Posterior cingulate gyrus (tissue), 11 donors: Measurements from ENCODE around the gene CDH4.

Experiments used
- DNase-seq, 10 donors: peaks; one replicate each; pipeline versions ENCODE4 v3.0.0 to v3.0.0-alpha.2; 2020 to 2021; ENCODE audit warnings: mixed read lengths in 3 of 10
- intact Hi-C: fragments of 100-400 bp; cut with DNase I; formaldehyde crosslinking; loops from one replicate; pipeline ENCODE4 v1.15.1; 2023

Gene CDH4

DNA sequence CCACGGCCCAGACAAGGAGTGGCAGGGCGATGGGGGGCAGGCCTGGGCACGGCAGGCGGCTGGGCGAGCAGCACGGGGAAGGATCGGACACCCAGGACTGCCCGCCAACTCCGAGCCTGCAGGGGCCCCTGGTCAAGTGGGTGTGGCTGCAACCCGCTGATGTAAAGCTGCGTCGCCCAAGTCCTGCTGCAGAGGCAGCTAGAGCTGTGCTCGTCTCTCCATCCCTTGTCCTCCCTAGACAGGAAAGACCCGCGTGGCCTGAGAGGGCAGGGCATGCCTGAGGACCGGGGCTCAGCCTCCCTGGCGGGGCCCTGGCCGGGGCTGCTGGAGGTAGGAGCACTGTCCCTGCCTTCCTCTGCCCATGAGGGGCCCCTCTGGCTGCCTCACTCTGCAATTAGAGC, 281.2 kb downstream of the CDH4 start:
- DNase-seq, result peak in 3 of 10 donors; percentile 64 to 71 (median 67)
- intact Hi-C loops, result no loop called here

DNA sequence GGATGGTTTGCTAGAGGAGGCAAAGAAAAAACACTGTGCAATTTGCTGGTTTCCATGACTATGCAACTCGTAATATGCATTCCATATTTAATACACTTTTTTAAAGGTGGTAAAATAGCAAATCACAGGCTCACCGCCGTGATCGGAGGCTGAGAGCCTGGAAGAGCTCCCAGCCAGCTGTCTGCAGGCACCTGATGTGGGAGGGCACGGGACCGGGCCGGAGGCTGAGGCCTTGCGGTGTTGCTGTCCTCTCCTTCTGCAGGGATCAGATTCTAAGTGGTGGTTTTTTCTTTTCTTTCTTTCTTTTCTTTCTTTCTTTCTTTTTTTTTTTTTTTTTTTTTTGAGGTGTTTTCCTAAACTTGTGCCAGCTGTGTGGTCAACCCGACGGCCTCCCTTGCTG, 282.3 kb downstream of the CDH4 start:
- peak in 2 of 10 donors; percentile 51 to 70 for DNase-seq
- intact Hi-C loops, result no loop called here

DNA sequence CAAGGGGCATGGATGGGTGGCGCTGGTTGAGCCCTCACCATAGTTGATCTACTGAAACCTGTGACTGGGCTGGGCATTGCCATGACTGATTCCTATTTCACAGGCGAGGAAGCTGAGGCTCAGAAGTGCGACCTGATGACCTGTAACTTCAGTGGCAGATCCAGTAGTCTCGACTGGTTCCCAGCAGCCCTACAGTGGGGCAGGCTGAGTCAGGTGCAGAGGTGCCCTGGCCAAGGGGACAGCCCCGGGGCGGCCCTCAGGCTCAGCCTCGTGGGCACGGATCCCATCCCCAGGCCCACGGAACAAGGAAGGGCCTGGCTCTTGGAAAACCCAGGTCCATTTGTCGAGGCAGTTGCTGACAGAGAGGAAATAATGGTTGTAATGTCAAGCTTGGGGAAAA, 283.0 kb downstream of the CDH4 start:
- intact Hi-C loops, result no loop called here
- peak in 3 of 10 donors; percentile 27 to 61 (median 46) for DNase-seq

DNA sequence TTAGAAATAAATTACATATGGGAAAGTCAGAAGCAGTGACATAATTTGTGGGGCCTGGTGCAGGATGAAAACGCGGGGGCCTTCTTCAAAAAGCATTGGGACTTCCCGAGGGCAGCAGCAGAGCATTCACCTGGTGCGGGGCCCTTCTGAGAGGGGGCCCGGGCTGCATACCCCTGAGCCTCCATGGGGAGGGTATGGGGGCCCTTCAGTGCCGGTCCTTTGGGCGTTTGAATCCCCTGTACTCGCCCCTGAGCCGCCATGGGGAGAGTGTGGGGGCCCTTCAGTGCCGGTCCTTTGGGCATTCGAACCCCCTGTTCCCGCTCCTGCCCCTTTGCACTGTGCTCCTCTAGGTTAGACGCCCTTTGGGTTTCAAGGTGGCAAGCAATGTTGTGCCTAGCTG, 283.5 kb downstream of the CDH4 start:
- DNase-seq, result peak in 3 of 10 donors; percentile 53 to 61 (median 55)
- intact Hi-C loops, result no loop called here

DNA sequence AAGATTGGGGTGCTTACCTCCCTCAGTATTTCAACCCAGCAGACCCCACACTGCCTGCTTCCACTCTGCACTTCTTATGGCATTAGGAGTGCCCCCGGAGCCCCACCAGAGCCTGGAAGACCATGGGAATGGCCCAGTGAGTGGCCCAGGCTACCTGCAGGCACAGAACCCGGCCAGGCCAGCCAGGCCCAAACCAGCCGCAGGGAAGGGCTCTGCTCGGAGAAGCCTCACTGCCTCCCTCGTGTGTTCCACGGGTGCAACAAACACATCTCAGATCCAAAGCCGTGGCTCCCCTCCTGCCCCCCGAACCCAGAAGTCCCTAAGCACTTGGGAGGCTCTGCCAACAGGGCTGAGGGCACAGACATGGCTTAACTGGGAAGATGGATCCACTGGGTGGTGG, 283.9 kb downstream of the CDH4 start:
- DNase-seq, result peak in 3 of 10 donors; percentile 50 to 72 (median 52)
- intact Hi-C loops, result no loop called here

DNA sequence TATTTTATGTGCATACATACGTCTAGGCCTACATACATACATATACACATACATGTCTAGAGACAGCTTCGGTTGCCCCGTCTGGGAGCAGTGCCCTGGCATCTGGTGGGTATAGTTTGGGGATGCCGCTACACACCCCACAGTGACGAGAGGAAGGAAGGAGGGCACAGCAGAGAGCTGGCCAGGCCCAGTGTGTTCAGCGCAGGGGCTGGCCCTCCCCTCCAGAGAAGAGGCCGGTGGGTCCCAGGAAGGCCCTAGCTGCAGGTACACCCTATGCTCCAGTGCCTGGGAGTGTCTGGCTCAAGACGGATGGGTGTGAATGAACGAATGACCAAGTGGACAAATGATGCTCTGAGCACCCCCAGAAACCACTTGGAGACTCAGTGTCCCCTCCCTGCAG, 284.6 kb downstream of the CDH4 start:
- peak in 3 of 10 donors; percentile 24 to 55 (median 42) for DNase-seq
- intact Hi-C loops, result no loop called here

DNA sequence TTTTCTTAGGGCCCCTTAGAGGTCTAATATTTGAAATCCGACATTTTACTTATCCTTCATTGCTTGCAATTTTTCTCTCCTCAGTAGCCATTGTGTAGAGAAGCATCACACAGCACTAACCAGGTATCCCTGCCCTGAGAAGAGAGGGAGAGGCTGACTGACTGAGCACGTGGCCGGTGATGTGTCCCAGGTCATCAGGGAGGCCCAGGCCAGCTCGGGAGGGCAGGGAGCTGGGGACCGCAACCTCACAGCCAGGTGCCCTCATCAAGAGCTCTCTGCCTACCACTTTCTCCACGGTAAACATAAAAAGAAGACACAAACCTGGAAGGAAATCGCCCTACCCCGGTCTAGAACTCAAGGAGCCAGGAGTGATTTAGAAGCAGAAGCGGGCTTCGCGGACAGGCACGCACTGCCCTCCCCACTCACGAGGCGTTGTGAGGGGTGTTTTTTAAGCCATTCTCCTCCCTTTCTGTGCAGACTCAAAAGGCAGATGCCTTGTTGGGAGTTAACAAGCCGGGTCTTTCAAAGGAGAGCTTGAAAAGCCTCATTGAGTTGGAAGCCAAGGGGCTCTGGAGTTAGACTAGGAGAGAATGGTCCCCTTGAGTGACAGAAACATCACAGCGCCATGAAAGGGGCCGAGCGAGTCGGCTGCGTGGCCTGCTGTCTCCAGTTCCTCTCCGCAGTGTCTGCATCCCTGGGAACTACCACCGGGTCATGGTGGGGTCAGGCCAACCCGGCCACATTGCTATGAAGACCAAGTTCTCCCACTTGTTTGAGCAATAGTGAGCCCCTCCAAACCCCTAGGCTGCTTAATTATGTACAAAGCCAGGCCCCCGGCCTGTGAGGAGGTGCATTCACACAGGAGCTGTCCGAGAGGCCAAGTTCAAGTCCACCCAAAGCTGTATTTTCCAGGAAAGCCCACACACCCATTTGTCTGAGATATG, 285.4 kb downstream of the CDH4 start:
- DNase-seq, result peak in 3 of 10 donors; percentile 30 to 51 (median 45)
- intact Hi-C loops, result no loop called here

DNA sequence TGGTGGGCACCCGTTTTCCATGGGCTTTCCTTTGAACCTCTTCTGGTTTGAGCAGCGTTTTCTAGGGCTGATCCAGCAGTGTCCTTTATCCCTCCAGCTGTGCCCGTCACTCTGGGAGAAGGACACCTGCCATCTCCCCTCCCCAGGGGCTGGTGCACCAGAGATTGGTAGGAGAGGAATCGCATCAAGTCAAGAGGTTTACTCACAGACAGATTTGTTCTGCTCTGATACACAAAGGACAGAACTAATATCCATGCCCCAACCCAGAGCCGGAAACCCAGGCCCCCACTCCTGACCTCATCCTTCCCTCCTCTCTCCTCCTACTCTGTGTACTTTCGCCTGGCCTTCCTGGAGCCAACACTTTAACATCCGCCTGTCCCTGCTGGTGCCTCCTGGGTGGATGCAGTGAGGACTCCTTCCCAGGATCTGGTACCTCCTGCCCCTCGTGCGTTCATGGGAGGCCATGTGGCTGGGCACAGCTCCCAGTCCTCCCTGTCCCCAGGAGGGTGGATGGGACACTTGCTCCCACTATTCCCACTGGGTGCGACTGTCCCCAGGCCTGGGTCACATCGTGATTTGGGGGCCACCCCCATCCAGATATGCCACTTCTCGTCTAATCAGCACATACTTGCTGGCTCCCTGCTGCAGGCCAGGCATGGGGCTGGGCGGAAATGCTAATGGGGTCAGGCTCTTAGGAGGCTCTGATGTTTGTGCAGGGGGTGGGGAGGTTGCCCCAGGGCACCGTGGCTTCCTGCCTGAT, 286.3 kb downstream of the CDH4 start:
- DNase-seq, result peak in 3 of 10 donors; percentile 54 to 71 (median 67)
- intact Hi-C loops, result no loop called here

DNA sequence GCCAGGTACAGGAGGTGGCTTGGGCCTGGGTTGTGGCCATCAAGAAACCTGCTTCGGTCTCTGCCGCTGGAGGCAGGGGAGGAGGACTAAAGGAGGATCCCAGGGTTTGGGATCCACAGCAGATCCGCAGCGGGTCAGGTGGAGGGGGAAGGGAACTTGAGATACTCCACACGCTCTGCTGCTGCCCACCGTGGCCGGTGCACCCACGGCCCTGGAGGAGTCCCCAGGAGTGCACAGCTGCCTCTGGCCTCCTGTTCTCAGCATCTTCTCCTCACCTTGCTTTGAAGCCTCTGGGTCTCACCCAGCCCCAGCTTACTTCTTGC, 286.8 kb downstream of the CDH4 start:
- DNase-seq, result peak in 2 of 10 donors; percentile 40 to 64
- intact Hi-C loops, result no loop called here

DNA sequence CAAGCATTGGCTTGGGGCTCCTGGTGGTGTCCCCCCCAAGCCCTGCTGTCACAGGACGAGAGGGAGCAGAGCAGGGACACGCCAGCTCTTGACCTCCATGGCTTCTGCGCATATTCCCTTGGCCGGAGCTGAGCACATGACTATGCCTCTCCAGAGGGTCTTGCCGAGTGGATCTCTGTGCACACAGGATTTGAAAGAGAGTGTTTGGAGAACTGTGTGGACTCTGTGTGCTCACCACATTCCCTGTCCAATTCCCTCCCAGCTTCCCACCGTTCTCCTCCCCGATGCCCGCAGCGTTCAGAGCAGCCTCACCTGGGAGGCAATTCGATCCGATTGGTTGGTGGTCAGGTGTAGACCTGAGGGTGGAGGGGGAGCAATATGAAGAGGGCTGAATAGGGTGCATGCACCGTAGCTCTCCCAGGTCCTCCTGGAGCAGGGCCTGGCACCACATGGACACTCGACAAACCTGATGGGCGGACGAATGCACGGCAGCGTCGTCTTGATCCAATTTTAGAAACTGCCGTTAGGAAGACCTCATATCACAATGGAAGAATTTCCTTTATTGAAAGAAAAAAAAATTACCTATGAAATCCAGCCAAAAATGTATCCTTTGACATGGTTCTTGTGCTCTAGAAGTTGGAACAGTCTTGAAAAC, 287.8 kb downstream of the CDH4 start:
- peak in 3 of 10 donors; percentile 64 to 81 (median 67) for DNase-seq
- intact Hi-C loops, result no loop called here

DNA sequence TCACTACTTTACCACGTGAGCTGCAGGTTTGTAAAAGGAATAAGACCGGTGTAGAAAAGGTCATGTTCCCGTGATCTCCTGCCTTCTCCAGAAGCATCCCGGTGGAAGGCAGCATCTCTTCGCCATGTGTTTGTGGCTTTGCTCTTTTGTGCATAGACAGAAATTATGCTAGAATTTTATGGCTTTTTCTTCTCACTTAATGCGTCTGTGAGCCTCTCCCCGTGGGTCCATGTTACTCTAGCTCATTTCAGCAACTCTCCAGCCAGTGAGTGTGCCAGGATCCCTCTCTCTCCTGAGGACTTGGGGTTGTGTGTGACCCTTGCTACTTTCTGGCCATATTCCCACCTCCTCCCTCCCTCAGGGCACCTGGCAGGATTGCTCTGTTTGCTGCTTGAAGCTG, 289.5 kb downstream of the CDH4 start:
- intact Hi-C loops, result no loop called here
- peak in 3 of 10 donors; percentile 8 to 26 (median 18) for DNase-seq

DNA sequence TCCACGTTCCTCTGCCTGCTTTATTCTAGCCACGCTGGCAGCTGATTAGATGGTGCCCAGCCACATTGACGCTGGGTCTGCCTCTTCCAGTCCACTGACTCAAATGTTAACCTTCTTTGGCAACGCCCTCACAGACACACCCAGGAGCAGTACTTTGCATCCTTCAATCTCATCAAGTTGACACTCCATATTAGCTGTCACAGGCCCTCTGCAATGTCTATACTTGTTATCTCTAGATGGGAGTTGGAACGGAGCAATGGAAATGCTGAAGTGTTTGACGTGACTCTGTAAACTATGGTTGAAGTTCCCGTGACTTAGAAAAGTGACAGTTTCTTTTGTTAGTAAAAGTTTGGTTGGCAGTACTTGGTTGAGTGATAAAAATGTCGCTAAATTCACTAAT, 291.0 kb downstream of the CDH4 start:
- peak in 1 of 10 donors; percentile 2 for DNase-seq
- intact Hi-C loops, result no loop called here

DNA sequence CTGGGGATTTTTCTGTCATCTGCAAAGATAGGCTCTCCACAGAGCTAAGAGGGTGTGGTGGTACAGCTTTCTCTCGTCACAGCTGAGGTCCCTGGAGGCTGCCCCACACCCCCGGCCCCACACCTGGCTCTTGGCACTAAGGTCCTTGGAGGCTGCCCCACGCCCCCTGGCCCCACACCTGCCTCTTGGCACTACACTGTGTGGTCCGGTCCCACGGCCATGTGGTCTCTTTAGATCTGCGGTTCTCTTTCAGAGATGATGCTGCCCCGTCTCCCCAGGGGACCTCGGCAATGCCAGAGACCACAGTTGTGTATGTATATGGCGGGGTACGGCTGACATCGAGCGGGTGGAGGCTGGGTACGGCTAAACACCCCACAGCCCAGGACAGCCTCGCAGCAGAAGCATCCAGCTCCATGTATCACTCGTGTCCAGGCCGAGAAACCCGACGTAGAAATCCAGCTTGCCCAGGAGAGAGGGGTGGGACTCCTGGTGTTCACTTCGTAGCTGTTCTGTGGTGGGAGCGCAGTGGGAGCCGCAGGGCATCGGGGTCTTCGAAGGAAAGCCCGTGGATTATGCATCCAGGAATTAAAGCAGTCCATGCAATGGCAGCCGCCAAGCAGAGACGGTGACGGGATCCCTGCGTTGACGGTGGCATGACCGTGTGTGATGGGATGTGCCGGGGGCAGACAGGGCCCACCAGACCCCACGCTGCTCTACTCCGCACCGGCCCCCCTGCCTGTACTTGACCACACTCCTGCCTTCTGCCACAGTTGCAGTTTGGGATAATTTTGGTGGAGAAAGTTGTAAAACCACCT, 292.1 kb downstream of the CDH4 start:
- intact Hi-C loops, result no loop called here
- peak in 3 of 10 donors; percentile 62 to 75 (median 74) for DNase-seq

DNA sequence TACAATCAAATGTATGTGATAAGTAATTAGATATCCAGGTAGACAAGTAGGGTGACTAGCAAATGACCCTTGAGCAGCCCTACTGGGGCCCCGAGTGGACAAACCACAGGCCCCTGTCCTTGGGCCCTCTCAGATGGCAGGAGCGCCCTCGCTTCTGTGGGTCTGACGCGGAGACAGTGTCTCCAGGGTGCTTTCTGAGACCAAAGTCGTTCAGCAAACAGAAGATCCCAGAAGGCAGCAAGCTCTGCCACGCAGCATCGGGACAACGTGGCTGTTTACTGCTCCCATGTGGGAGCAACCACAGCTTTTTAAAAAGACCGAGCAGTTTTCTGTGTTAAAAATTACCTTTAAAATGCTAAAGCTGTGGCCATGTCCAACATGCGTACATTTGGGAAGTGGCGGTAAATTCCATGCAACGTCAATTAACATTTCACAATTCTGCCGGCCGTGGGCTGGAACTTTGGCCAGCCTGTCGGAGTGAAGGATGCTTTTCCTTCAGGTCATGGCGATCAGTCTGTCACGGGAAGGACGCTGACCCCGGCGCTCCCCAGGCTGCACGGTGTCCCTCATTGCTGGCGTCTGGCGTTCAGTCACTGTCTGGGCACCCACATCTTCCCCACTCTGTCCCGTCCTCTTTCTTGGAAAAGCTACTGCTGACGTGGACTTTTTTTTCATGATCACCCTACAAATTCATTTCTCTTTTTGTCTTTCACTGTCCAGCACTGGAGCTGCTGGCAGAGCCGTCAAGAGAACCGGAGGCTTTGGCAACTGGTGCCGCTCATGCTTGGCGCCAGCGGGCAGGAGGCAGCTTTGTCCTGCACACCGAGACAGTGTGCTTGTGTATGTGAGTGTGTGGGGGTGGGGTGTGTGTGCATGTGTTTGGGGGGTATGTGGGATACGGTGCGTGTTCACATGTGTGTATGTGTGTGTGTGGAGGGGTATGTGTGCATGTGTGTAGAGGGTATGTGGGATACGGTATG, 293.1 kb downstream of the CDH4 start:
- peak in 3 of 10 donors; percentile 72 to 79 (median 75) for DNase-seq

DNA sequence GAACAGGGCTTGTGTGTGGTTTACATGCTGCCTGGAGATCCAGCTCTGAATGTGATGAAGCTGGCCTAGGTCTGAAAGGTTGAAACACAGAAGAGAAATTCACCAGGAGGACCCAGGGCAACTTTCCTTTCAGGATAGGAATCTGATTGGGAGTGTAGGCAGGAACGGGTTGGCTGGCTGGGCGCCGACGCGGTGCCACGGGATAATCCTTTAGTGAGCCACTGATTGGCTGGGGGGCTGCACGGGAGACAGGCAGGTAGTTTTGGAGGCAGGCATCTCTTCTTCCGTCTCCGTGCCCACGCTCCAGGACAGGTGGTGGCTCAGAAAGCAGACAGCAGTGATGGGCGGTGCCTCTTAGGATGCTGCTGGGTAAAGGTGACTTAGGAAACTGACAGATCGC, 294.6 kb downstream of the CDH4 start:
- DNase-seq, result peak in 3 of 10 donors; percentile 41 to 67 (median 57)
- intact Hi-C loops, result no loop called here

More for the DNA sequence above, 293.1 kb downstream of the CDH4 start:
- intact Hi-C loops, result no loop called here

DNA sequence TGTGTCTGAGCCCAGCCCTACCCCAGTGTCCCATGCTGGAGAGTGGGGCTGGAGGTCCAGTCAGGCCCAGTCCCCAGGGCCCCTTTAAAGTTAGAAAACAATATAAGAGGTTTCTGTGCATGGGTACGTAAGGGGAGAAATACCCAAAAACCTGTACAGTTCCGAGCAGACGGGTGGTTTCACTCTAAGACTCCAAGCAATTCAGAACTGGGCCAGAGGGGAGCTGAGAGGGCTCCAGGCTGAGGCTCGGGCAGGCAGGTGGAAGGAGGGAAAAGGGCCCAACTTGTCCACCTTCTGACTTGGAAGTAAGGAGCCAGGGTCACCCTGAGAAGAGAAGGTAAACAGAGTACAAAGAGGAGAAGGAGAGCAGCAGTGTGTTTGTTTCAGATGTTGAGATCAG, 296.0 kb downstream of the CDH4 start:
- peak in 2 of 10 donors; percentile 15 to 39 for DNase-seq
- intact Hi-C loops, result no loop called here

DNA sequence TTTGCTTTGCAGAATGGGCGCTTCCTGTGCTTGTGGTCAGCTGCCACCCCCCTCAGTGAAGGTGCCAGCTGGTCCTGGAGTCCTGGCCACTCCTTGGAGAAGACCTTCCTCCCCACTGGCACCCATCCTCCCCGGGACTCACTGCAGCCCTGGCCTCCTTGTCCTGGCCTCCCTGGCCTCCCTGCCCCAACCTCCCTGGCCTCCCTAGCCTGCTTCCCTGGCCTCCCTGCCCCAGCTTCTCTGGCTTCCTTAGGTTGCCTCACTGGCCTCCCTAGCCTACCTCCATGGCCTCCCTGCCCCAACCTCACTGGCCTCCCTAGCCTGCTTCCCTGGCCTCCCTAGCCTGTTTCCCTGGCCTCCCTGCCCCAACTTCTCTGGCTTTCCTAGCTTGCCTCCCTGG, 297.8 kb downstream of the CDH4 start:
- DNase-seq, result peak in 3 of 10 donors; percentile 54 to 72 (median 63)
- intact Hi-C loops, result no loop called here

DNA sequence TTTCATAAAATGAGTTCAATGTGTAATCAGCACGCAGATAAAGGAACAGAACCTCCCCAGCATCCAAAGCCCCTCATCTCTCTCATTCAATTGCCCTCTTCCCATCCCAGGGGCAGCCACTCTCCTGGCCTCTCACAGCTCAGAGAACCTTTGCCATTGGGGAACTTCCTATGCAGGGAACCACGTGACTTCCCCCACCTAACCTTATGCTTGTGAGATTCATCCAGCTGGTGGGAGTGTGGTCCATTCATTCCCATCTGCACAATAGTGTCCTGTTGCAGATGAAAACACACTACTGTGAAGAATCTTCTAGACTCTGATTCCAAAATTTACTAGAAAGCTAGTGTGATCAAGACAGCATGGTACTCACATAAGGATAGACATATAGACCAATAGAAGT, 299.3 kb downstream of the CDH4 start:
- intact Hi-C loops, result no loop called here
- DNase-seq, result no peak

DNA sequence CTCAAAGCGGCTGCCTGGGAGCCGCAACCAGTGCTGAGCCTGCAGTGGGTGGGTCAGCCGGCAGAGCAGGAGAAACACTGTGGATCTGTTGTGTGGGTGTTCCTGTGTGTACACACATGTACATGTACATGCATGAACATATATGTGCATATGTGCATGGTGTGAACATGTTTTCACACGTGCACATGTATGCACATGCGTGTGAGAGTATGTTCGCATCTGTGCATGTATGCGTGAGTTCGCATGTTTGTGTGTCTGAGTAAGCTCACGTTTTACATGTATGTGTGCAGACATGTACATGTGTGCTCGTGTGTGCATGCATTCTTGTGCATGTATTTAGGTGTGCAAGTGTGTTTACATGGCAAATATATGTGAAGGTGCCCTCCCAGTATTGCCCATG, 302.6 kb downstream of the CDH4 start:
- intact Hi-C loops, result no loop called here
- DNase-seq, result peak in 1 of 10 donors; percentile 62
